ENCODE data around the gene CROT. TPM values are rescaled to one million over a fixed set of nuclear protein-coding genes. Genes with fewer than 3 reads are reported as not detected.
A peak's percentile ranks its signal among the peaks of the same experiment; 100 is the strongest.

Gene CROT, protein sequence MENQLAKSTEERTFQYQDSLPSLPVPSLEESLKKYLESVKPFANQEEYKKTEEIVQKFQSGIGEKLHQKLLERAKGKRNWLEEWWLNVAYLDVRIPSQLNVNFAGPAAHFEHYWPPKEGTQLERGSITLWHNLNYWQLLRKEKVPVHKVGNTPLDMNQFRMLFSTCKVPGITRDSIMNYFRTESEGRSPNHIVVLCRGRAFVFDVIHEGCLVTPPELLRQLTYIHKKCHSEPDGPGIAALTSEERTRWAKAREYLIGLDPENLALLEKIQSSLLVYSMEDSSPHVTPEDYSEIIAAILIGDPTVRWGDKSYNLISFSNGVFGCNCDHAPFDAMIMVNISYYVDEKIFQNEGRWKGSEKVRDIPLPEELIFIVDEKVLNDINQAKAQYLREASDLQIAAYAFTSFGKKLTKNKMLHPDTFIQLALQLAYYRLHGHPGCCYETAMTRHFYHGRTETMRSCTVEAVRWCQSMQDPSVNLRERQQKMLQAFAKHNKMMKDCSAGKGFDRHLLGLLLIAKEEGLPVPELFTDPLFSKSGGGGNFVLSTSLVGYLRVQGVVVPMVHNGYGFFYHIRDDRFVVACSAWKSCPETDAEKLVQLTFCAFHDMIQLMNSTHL
- polyA plus RNA-seq (2011; rRNA removed) (11.3 and 18.2 TPM in 2 replicates), polyA plus RNA-seq (2017; fragmentation: RNase III; extraction: RNeasy Plus Mini Kit Qiagen cat#74134 plus additional on column Dnase treatment) (12.1 to 12.3 TPM (median 12.3 TPM) in 3 replicates), polyA minus RNA-seq (2011; rRNA and poly(A)+ RNA removed) (4.1 and 4.5 TPM in 2 replicates)
- 4.4 and 4.6 TPM in 2 replicates for polyA plus RNA-seq (2012; cell fraction: cytosol; rRNA removed)
- polyA plus RNA-seq (2012; cell fraction: nucleus; rRNA removed): 3.3 and 4.9 TPM in 2 replicates

DNA sequence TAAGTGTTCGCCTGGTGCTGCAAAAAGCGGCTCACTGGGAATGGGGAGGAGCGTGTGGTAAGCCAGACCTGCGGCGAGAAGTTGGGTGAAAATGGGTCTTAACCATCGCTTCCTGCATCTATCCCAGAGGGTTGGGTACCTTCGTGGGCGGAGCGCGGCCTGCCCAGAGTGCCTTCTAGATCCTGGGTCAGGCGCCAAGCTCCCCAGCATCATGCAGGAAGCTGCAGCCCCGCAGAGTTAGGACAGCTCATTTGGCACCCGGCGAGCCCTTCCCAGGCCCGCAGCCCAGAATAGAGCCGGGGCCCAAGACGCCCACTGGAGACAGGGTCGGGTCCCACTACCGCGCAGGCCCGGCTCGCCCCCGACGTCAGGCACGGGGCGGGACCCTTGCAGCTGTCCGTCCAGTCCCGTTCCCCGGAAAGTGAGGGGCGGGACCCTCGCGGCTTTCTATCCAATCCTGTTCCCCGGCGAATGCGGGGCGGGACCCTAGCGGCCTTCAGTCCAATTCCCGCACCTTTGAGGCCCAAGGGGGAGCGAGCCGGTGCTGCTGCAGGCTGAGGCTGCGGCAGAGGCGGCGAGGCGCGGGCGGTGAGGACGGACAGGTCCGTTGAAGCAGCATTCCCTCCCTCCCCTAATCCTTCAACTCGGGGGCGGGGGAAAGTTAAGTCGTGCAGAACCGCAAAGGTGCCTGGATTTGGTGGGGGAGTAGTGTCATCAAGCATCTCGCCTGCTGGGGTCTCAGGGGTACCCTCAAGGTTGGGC, at the start of gene CROT:
CROT (plus strand) TSS at position 499 of the 762 bp plus-strand sequence. CDS start 3,405 bp downstream, outside the sequence.
- DNase-seq (ENCODE audit: low read depth in 1 of 2, low spot score in 1 of 2): peak; percentile 85 to 90
- ChIA-PET CTCF (interaction anchor here (1.2 to 2.0 kb wide), 4 partner anchors 10 to 71 kb away, joined by 3 to 7 read pairs (median 4); no protein-coding TSS in a partner anchor), POLR2A (interaction anchor here (0.5 to 1.0 kb wide), 3 partner anchors 28 to 193 kb away, joined by 5 to 8 read pairs (median 6); partner anchors contain the start of gene DMTF1)
- TF ChIP-seq PHF8 (IDR thresholded peaks at IDR 0.05; ENCODE audit: borderline replicate concordance, low read depth) (peak; percentile 67), JUN (IDR thresholded peaks at IDR 0.05) (peak; percentile 16 to 57; a peak in 4 of 5 replicates), BCL3 (IDR thresholded peaks at IDR 0.05) (peak; percentile 61; the same call in 1 of the 3 replicates), NFE2L2 (conservative IDR thresholded peaks at IDR 0.05; ENCODE audit: low read length) (no peak), ZFP36 (IDR thresholded peaks at IDR 0.05; ENCODE audit: borderline replicate concordance, partially characterized antibody) (no peak), POLR2A (IDR thresholded peaks at IDR 0.05; ENCODE audit: low read length) (peak; percentile 91), HOXA7 (CRISPR knock-in tag; IDR thresholded peaks at IDR 0.05) (no peak), ZSCAN20 (CRISPR knock-in tag; IDR thresholded peaks at IDR 0.05) (no peak)
- TF ChIP-seq, protein P1, sequence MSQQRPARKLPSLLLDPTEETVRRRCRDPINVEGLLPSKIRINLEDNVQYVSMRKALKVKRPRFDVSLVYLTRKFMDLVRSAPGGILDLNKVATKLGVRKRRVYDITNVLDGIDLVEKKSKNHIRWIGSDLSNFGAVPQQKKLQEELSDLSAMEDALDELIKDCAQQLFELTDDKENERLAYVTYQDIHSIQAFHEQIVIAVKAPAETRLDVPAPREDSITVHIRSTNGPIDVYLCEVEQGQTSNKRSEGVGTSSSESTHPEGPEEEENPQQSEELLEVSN (IDR thresholded peaks at IDR 0.05; ENCODE audit: borderline replicate concordance, low read depth): peak; percentile 55; the same call in 1 of the 2 replicates
- TF ChIP-seq, protein P2, sequence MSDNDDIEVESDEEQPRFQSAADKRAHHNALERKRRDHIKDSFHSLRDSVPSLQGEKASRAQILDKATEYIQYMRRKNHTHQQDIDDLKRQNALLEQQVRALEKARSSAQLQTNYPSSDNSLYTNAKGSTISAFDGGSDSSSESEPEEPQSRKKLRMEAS (IDR thresholded peaks at IDR 0.05): peak; percentile 46; the same call in 1 of the 2 replicates
- Histone ChIP-seq H3K27ac (peak within 1 kb of the TSS; percentile 76 to 93), H3K4me1 (peaks cover 21% of the 10 kb centered on the region), H3K4me3 (peak within 1 kb of the TSS; percentile 68), H3K4me2 (peak within 1 kb of the TSS; percentile 94), H3K9me3 (no peaks in the 10 kb centered on the region)
- no peak for FAIRE-seq
- WGBS (ENCODE audit: missing lambda C conversion rate): 0% methylated on average over 24 of the region's 53 CpGs
- peak; percentile 98 to 100 for ATAC-seq

GRCh38 chr7:87300756-87301155, 44.7 kb upstream of the CROT start:
- Histone ChIP-seq H3K4me3 (no peak overlapping the region), H3K4me2 (no peak overlapping the region), H3K27ac (no peak overlapping the region), H3K9me3 (no peaks in the 10 kb centered on the region), H3K4me1 (no peaks in the 10 kb centered on the region)
- ChIA-PET POLR2A (no interaction called here), CTCF (interaction anchor here (1.0 to 2.0 kb wide), 3 partner anchors 10 to 115 kb away, joined by 3 to 4 read pairs (median 3); no protein-coding TSS in a partner anchor)
- no peak for FAIRE-seq
- no peak for DNase-seq (ENCODE audit: low read depth in 1 of 2, low spot score in 1 of 2)
- no peak for ATAC-seq
- TF ChIP-seq HES2 (IDR thresholded peaks at IDR 0.05): no peak
- TF ChIP-seq REST (IDR thresholded peaks at IDR 0.05): no peak
- no peak for TF ChIP-seq ZFP36 (IDR thresholded peaks at IDR 0.05; ENCODE audit: borderline replicate concordance, partially characterized antibody)
- no peak for TF ChIP-seq JUN (IDR thresholded peaks at IDR 0.05)
- TF ChIP-seq MAZ (IDR thresholded peaks at IDR 0.05; ENCODE audit: borderline replicate concordance, low read depth, low read length): no peak
- TF ChIP-seq TP53 (CRISPR knock-in tag; IDR thresholded peaks at IDR 0.05): no peak
- TF ChIP-seq FOSL2 (IDR thresholded peaks at IDR 0.05): no peak
- TF ChIP-seq FOSL2 (CRISPR knock-in tag; IDR thresholded peaks at IDR 0.05): no peak
- TF ChIP-seq CHD2 (IDR thresholded peaks at IDR 0.05; ENCODE audit: low read length, partially characterized antibody): no peak
- no peak for TF ChIP-seq ZNF302 (CRISPR knock-in tag; IDR thresholded peaks at IDR 0.05)
- TF ChIP-seq, protein P3, sequence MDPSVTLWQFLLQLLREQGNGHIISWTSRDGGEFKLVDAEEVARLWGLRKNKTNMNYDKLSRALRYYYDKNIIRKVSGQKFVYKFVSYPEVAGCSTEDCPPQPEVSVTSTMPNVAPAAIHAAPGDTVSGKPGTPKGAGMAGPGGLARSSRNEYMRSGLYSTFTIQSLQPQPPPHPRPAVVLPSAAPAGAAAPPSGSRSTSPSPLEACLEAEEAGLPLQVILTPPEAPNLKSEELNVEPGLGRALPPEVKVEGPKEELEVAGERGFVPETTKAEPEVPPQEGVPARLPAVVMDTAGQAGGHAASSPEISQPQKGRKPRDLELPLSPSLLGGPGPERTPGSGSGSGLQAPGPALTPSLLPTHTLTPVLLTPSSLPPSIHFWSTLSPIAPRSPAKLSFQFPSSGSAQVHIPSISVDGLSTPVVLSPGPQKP (IDR thresholded peaks at IDR 0.05; ENCODE audit: low read depth, low read length): no peak
